Suppressor macrophage treated with lipopolysaccharide for 1 hour (primary cell): ENCODE results near the gene SRSF5.

Source experiments
- DNase-seq, 3 donors: peaks; one replicate each; pipeline ENCODE4 v3.0.0-alpha.2; 2020 to 2022

SRSF5 gene

DNA sequence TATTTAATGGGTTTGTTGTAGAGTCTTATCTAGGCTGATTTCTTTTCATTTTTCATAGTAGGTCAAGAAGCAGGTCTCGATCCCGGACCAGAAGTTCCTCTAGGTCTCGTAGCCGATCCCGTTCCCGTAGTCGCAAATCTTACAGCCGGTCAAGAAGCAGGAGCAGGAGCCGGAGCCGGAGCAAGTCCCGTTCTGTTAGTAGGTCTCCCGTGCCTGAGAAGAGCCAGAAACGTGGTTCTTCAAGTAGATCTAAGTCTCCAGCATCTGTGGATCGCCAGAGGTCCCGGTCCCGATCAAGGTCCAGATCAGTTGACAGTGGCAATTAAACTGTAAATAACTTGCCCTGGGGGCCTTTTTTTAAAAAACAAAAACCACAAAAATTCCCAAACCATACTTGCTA is 4.2 kb downstream of the SRSF5 start:
- DNase-seq, result no peak

DNA sequence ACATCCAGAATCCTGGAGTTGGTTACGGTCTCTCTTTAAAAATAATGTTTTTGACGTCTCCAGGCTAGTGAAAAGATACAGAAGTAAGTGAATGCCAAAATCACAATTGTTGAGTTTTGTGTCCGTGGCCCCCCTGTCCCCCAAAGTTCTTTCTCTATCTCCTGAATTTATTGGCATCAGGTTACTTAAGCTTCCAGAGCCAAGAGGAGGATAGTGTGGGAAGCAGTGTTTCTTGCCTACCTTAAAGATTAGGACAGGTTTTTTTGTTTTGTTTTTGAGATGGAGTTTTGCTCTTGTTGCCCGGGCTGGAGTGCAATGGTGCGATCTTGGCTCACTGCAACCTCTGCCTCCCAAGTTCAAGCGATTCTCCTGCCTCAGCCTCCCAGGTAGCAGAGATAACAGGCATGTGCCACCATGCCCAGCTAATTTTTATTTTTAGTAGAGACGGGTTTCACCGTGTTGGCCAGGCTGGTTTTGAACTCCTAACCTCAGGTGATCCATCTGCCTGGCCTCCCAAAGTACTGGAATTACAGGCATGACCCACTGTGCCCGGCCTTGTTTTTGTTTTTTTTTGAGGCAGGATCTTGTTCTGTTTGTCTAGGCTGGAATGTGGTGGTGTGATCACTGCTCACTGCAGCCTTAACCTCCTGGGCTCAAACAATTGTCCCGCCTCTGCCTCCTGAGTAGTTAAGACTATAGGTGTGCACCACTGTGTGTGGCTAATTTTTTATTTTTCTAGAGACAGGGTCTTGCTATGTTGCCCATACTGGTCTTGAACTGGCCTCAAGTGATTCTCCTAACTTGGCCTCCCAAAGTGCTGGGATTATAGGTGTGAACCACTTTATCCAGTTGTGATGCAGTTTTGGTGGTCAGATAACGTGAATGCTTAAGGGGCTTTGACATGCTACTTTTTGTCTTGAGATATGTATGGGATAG is 5.4 kb downstream of the SRSF5 start:
- DNase-seq, result no peak

DNA sequence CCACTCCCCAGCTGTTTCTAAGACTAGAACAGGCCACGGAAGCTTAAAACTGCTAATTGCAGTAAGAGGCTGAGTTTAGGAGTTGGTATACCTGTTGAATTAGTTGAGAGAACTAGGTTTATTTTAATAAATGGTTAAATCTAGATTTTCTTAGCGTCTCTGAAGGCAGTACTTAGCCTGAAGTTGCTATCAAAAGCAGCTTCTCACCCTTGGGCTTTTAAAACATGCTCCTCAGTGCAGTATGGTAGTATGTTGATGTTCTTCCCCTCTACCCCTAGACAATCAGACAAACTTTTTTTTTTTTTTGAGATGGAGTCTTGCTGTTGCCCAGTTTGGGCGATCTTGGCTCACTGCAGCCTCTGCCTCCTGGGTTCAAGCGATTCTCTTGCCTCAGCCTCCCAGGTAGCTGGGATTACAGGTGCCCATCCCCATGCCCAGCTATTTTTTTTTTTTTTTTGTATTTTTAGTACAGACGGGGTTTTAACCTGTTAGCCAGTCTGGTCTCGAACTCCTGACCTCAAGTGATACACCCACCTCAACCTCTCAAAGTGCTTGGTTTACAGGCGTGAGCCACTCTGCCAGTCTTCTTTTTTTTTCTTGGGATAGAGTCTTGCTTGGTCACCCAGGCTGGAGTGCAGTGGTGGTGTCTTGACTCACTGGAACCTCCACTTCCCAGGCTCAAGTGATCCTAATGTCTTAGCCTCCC is 6.8 kb downstream of the SRSF5 start:
- no peak for DNase-seq

- no peak for DNase-seq
These were observed 8.1 kb downstream of the SRSF5 start for GRCh38 chr14:69775012-69775411.

DNA sequence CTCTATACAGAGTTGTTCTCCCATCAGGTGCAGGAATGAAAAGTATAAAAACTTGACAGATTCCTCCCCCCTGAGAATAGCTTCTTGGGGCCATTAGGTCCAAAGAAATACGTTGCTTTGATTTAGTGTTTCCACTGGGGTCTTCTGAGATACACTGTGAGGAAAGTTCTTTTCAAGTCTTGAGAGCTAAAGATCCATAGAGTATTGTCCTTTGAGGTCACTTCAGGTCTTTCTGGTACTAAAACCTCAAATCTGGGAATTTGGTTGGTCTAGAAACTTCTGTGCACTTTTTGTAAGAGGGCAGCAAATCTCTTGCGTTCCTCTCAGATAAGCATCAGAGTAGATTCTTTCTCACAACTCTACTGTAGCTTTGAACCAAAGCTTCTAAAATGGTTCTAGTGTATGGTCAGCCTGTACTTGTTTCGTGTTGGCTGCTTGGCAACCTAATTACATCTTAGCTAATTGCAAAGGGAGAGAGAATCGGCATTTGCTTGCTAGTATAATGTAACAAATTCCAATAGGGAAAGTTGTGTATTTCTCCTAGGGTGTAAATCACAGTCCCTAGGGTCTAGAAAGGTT is 10.0 kb downstream of the SRSF5 start:
- DNase-seq, result no peak

DNA sequence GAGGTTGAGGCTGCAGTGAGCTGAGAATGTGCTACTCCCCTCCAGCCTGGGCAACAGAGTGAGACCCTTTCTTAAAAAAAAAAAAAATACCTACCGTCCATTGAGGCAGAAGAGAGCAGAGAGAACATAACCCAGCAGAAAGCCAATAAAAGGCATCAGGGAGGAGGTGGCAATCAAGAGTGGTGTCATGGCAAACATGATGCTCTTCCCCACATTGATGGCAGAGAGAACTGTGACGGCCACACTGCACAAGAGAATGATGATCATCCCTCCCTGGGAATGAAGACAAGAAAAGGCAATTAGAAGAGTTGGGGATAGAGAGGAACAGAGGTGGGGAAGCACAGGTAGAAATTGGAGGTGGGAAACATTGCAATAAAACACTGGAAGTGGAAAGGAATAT is 12.1 kb downstream of the SRSF5 start:
- DNase-seq, result no peak

DNA sequence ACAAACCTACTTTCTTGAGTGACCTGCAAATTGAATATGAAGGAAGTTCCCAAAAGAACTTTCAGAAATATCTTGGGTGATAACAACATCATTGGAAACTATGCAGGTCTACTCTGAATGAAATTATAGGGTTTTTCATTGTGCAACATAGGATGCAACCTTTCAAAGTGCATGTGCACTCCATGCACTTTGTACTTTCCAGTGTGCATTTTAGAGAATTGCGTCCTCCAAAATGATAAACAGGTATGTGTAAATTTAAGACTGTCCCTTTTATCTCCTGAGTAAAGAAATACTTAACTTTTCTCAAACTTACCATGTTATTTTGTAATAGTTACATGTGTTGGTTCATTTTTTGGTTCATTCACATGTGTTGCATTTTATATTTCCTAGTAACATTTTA is 13.2 kb downstream of the SRSF5 start:
- no peak for DNase-seq

GRCh38 chr14:69780952-69781351 is 14.0 kb downstream of the SRSF5 start:
- no peak for DNase-seq

DNA sequence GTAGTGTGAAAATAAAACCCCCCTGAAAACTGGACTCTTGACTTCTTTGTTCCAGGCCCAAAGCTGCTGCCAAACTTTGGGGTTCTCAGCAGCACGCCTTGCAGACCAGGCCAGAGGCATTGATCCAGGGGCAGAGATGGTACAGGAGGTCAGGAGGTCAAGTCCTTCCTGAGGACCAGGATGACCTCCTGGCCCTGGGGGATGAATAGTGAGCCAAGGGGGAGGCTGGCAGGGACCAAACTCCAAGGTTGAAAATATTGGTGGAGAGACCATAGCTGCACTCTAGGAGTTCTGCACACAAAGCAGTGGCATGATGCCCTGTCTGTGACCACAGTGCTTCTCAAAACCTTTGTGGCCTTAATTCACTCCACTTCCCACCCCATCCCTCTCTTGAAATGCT is 18.0 kb downstream of the SRSF5 start:
- no peak for DNase-seq

DNA sequence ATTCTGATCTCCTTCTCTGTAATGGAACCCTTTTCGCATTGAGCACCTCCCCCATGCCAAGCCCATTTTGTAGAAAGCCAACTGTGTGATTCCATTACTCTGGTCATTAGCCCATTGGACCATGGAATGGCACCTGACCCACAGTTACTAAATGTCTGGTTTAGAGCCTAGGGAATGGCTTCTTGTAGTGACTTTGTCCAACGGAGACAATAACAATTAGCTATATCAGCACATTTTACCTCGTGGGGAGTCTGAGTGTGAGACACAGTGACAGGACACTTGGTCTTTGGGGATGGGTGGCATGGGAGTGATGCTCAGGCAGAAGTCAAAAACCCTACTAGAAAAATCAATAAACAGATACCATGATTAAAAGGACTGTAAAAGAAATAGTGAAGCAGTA is 19.7 kb downstream of the SRSF5 start:
- no peak for DNase-seq

GRCh38 chr14:69789118-69789640 is 22.2 kb downstream of the SRSF5 start:
- no peak for DNase-seq

DNA sequence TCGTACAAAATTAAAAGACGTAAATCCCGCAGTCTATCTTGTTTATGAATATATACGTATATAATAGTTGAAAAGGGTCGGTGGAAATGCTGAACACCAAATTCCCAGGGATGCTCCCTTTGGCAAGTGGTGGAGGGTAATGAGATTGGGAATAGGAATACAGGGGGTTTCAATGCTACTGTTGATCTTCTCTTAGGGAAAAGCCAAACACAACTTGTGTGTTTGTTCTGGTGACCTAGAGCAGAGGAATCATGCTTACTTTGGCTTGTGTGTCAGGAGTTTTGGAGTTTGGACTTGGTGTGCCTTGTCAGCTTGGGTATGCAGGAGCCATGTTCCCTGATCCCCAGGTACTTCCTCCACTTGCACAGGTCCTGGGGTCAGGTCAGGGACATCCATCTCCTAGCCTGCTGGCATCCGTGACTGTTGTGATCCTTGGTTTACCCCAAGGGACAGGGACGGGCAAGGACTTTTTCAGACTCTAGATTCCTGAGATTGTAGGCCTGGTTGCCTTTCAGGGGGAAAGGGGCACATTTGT is 26.0 kb downstream of the SRSF5 start:
- DNase-seq, result no peak

GRCh38 chr14:69794791-69795190 is 27.8 kb downstream of the SRSF5 start:
- DNase-seq, result no peak

DNA sequence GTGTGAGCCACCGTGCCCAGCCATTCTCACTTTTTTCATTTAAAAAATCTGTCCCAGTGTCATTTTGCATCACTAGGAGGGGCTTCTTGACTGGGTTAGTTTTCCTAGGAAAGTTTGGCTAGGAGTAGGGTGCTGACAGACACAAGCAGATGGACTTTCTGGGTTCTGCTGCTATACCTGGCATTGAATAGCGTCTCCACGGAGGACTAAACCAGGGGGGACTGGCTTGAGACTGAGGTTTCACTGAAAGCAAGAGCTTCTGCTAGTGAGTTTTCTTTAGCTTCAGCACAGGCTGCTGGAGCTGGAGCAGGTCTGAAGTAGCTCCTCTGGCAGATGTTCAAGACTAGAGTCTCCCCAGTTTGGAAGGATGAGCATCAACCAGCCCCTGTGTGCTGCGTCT is 28.7 kb downstream of the SRSF5 start:
- no peak for DNase-seq

DNA sequence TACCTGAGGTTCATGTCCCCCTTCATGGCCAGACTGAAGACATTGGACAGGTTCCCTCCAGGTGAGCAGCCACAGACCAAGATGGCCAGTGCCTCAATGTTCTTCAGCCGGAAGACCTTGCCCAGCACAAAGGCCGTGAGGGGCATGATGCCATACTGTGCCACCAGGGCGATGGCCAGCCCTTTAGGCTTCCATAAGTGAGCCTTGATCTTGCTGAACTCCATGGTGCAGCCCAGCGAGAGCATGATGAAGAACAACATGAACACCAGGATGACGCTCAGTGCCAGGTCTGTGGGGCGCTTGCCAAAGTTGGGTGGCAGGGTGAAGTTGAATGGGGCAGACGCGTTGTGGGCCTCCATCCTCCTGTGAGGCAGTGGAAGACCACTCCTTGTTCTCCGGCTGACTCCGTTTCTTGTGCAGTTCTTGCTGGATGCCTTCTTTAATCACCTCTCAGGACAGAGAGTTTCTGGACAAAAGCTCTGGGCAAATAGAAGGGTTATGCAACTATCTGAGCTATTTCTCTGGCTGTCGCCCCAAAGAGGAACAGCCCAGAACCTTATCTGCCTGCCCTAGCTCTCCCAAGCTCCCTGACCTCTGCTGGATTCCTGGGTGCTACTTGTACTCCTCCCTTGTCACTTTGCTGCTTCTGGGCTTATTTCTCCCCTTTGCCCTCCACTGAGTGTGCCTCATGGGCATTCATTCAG is 30.0 kb downstream of the SRSF5 start, which contains the start of gene SLC10A1:
Gene SLC10A1 (minus strand): TSS at position 445 of the 704 bp plus-strand sequence. CDS start 86 bp downstream, at position 359.
- DNase-seq, result no peak

DNA sequence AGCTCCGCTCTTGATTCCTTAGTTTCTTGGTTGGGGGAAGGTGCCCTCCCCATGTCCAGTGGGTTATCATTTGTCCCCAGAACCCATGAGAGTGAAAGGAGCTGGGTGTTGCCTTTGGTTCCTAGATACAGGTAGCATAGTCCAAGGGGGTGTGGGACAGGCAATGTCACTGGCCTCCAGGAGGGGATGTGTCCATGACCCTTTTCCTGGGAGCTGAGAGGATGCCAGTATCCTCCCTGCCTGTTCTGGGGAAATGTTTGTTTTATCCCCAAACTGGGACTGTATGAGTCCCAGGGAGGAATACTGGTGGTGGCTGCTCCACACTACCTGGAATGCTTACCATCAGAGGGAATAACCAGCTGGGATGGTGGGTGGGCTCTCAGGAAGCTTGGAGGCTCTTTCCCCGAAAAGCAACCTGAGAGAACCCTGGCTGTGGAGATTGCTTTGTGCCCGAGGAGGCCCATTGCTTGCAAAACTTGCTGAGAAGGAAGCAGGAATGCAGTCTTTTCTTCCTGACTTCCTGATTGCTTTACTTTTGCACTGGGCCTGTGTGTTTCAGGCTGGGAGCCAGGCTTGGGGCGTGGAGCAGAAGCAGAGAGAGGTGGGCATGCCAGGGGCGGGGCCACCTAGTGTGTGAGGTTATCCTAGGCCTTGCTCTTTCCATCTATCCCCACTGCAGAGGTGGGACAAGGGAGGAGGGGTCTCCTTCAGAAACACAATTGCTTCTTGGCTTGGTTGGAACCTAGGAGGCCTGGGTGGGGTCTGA is 30.8 kb downstream of the SRSF5 start:
- no peak for DNase-seq

DNA sequence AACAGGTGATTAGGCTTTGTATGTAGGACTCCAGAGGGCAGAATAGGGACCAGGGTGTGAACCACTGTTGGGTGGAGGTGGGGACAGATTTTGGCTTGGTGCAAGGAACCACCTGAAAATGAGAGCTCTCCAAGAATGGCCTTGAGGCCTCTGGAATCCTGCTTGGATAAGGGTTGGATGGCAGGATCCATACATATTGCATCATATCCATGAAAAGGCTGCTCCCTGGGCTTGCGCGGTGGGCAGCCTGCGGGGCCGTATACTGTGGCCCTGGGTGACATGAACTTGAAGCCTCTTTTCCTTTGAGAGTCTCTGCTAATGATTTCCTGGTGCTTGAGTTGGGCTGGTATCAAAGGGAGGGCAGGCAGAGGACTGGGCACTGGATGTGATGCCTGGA is 31.4 kb downstream of the SRSF5 start:
- no peak for DNase-seq

DNA sequence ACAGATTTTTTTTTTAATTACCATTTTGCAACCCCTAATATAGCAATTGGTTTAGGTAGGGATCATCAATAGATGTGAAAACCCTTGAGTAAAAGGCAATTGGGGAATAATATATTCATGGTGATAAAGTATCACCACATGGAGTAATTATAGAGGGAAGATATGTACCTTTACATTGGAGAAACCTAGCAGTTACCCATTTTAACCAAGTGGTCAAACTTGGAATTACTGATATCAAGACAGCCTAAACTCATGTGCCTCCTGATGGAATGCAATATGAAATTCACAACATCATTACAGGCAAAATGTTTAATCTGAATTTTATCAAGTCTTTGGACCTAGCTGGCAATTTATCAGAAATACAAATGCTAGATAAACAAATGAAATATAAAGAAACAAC is 36.8 kb downstream of the SRSF5 start:
- no peak for DNase-seq

- DNase-seq, result no peak
These were observed 38.0 kb downstream of the SRSF5 start for GRCh38 chr14:69804902-69805301.

GRCh38 chr14:69807192-69807591 is 40.2 kb downstream of the SRSF5 start:
- DNase-seq, result no peak

- no peak for DNase-seq
These were observed 42.2 kb downstream of the SRSF5 start for GRCh38 chr14:69808919-69809808.
